H9 (cell line): Measurements from ENCODE around the gene FUZ. TPM values are rescaled to one million over a fixed set of nuclear protein-coding genes. Genes with fewer than 3 reads are reported as not detected.

ENCODE experiments used
- DNase-seq: peaks from one replicate; pipeline ENCODE4 v3.0.0-alpha.2; 2017
- H2AFZ ChIP-seq: one replicate; pipeline ENCODE4 v1.6.1; 2013; ENCODE audit warnings: mild to moderate bottlenecking, low read length, control low read depth, moderate library complexity
- H2AK5ac ChIP-seq: 2 replicates; pipeline ENCODE4 v1.6.1; 2013; ENCODE audit warnings: low read length, control low read depth, mixed read lengths; ENCODE audit not compliant: insufficient read length
- H2BK120ac ChIP-seq: one replicate; pipeline ENCODE4 v1.6.1; 2013; ENCODE audit warnings: low read depth, mild to moderate bottlenecking, low read length, control low read depth, inconsistent platforms; ENCODE audit not compliant: poor library complexity, severe bottlenecking
- H2BK12ac ChIP-seq: 2 replicates; pipeline ENCODE4 v1.6.1; 2013; ENCODE audit warnings: low read length, control low read depth, mixed read lengths, low read depth; ENCODE audit not compliant: insufficient read length
- H2BK15ac ChIP-seq: 2 replicates; pipeline ENCODE4 v1.6.1; 2013; ENCODE audit warnings: low read depth, low read length, control low read depth
- H2BK20ac ChIP-seq: one replicate; pipeline ENCODE4 v1.6.1; 2013; ENCODE audit warnings: low read depth, mild to moderate bottlenecking, low read length, control low read depth, inconsistent platforms; ENCODE audit not compliant: poor library complexity, severe bottlenecking
- H2BK5ac ChIP-seq: 2 replicates; pipeline ENCODE4 v1.6.1; 2013; ENCODE audit warnings: low read length, control low read depth, mixed read lengths; ENCODE audit not compliant: insufficient read length
- H3K14ac ChIP-seq: 2 replicates; pipeline ENCODE4 v1.6.1; 2013; ENCODE audit warnings: low read length, control low read depth; ENCODE audit not compliant: insufficient read depth
- H3K18ac ChIP-seq: 2 replicates; pipeline ENCODE4 v1.6.1; 2013; ENCODE audit warnings: low read depth, mild to moderate bottlenecking, mixed read lengths, low read length, control low read depth; ENCODE audit not compliant: insufficient read length
- H3K23ac ChIP-seq: 2 replicates; pipeline ENCODE4 v1.6.1; 2013; ENCODE audit warnings: low read length, control low read depth, mixed read lengths, low read depth; ENCODE audit not compliant: insufficient read length
- H3K23me2 ChIP-seq: 2 replicates; pipeline ENCODE4 v1.6.1; 2013; ENCODE audit warnings: low read depth, mild to moderate bottlenecking, mixed read lengths, low read length, control low read depth; ENCODE audit not compliant: insufficient read length, poor library complexity, severe bottlenecking
- H3K27ac ChIP-seq: 2 replicates; pipeline ENCODE4 v1.5.1; 2013; ENCODE audit warnings: low read length, control low read depth, mixed read lengths, low read depth; ENCODE audit not compliant: insufficient read length
- H3K27me3 ChIP-seq: 2 replicates; pipeline ENCODE4 v1.6.1; 2013; ENCODE audit warnings: low read length, control low read depth, inconsistent platforms; ENCODE audit not compliant: insufficient read depth
- H3K4ac ChIP-seq: 2 replicates; pipeline ENCODE4 v1.6.1; 2013; ENCODE audit warnings: low read depth, mild to moderate bottlenecking, control low read depth, inconsistent platforms, low read length, moderate library complexity
- H3K4me1 ChIP-seq: 2 replicates; pipeline ENCODE4 v1.6.1; 2013; ENCODE audit warnings: low read length, control low read depth, inconsistent platforms; ENCODE audit not compliant: insufficient read depth
- H3K4me2 ChIP-seq: 2 replicates; pipeline ENCODE4 v1.6.1; 2013; ENCODE audit warnings: low read length, control low read depth, mixed read lengths; ENCODE audit not compliant: insufficient read length, insufficient read depth
- H3K56ac ChIP-seq: 2 replicates; pipeline ENCODE4 v1.6.1; 2013; ENCODE audit warnings: low read depth, mild to moderate bottlenecking, mixed read lengths, low read length, control low read depth; ENCODE audit not compliant: insufficient read length
- H3K79me1 ChIP-seq: 2 replicates; pipeline ENCODE4 v1.6.1; 2013; ENCODE audit warnings: low read depth, mild to moderate bottlenecking, moderate library complexity, low read length, control low read depth, inconsistent platforms; ENCODE audit not compliant: insufficient read depth, poor library complexity, severe bottlenecking
- H3K79me2 ChIP-seq: 2 replicates; pipeline ENCODE4 v1.6.1; 2013; ENCODE audit warnings: low read length, control low read depth, inconsistent platforms; ENCODE audit not compliant: insufficient read depth
- H3K9ac ChIP-seq: 2 replicates; pipeline ENCODE4 v1.6.1; 2013; ENCODE audit warnings: low read length, control low read depth, mixed read lengths; ENCODE audit not compliant: insufficient read length; ENCODE audit errors: extremely low read depth
- H3K9me3 ChIP-seq: one replicate; pipeline ENCODE4 v1.6.1; 2013; ENCODE audit warnings: low read depth, low read length, inconsistent platforms; ENCODE audit not compliant: control insufficient read depth
- H3T11ph ChIP-seq: one replicate; pipeline ENCODE4 v1.6.1; 2013; ENCODE audit warnings: mild to moderate bottlenecking, low read length, control low read depth, inconsistent platforms
- H4K20me1 ChIP-seq: one replicate; pipeline ENCODE4 v1.6.1; 2013; ENCODE audit not compliant: control insufficient read depth, insufficient read length, insufficient read depth
- H4K5ac ChIP-seq: 2 replicates; pipeline ENCODE4 v1.6.1; 2013; ENCODE audit warnings: low read depth, mild to moderate bottlenecking, mixed read lengths, low read length, control low read depth; ENCODE audit not compliant: insufficient read length
- H4K8ac ChIP-seq: replicated peaks from 2 replicates; pipeline ENCODE4 v1.6.1; 2013; ENCODE audit warnings: low read length, control low read depth, mixed read lengths, low read depth; ENCODE audit not compliant: insufficient read length
- H4K91ac ChIP-seq: 2 replicates; pipeline ENCODE4 v1.6.1; 2013; ENCODE audit warnings: low read depth, mild to moderate bottlenecking, moderate library complexity, mixed read lengths, low read length, control low read depth; ENCODE audit not compliant: insufficient read length
- H3K27ac Mint-ChIP-seq, 3 experiments: 2 replicates in 2 of 3; 3 replicates in 1 of 3; pipeline ENCODE4 v1.8.0; 2020 to 2021; ENCODE audit warnings: mixed read lengths in 3 of 3, mild to moderate bottlenecking in 1 of 3, moderate library complexity in 1 of 3
- H3K27me3 Mint-ChIP-seq: 2 replicates; pipeline ENCODE4 v1.8.0; 2021; ENCODE audit warnings: low read depth, mild to moderate bottlenecking, moderate library complexity, mixed read lengths
- H3K36me3 Mint-ChIP-seq, 3 experiments: 2 replicates in 2 of 3; 3 replicates in 1 of 3; pipeline ENCODE4 v1.8.0; 2020 to 2021; ENCODE audit warnings: low read depth in 3 of 3, mixed read lengths in 3 of 3; ENCODE audit not compliant: insufficient read depth in 1 of 3
- H3K4me1 Mint-ChIP-seq, 2 experiments: 2 replicates each; pipeline ENCODE4 v1.8.0; 2020; ENCODE audit warnings: mixed read lengths in 2 of 2
- H3K4me3 Mint-ChIP-seq, 2 experiments: 2 replicates in 1 of 2; 3 replicates in 1 of 2; pipeline ENCODE4 v1.8.0; 2020 to 2021; ENCODE audit warnings: mild to moderate bottlenecking in 2 of 2, mixed read lengths in 2 of 2, moderate library complexity in 1 of 2
- H3K9me3 Mint-ChIP-seq, 2 experiments: 2 replicates in 1 of 2; 3 replicates in 1 of 2; pipeline ENCODE4 v1.8.0; 2020; ENCODE audit warnings: mild to moderate bottlenecking in 2 of 2, mixed read lengths in 2 of 2, moderate library complexity in 1 of 2
- CTCF ChIP-seq: fragments of 200-600 bp; sonication (generic); conservative IDR thresholded peaks from 3 replicates; pipeline ENCODE4 v1.8.0; 2021; ENCODE audit warnings: antibody characterized with exemption, mild to moderate bottlenecking
- WGBS: extraction: QIAGEN DNeasy Blood & Tissue Kit; methylation state at CpG from one replicate; pipeline ENCODE4 v1.1.7; 2013; ENCODE audit warnings: missing lambda C conversion rate, low lambda C conversion rate, mixed read lengths; ENCODE audit not compliant: insufficient read length; ENCODE audit errors: extremely low coverage; 5-methylcytosine and 5-hydroxymethylcytosine counted together
- total RNA-seq: library from RNA; stranded (reverse); gene quantifications from 2 replicates; pipeline ENCODE4 v1.2.1, GENCODE V29; 2021

FUZ gene
- total RNA-seq, 1 experiment from 2014 or later: 25.1 TPM

GRCh38 chr19:49850487-49851342 is 37.6 kb upstream of the FUZ start, which contains the start of gene PTOV1:
TSS of gene PTOV1 (plus strand) at chr19:49851159.
- no peaks in the 10 kb centered on the region; the same call in none of the 2 replicates for H3K27me3 Mint-ChIP-seq
- no peak within 1 kb of the TSS for H4K91ac ChIP-seq
- H3K56ac ChIP-seq: no peak within 1 kb of the TSS
- H3K79me1 ChIP-seq: peaks cover 11% of the 10 kb centered on the region
- WGBS: no CpG with 5 or more reads among the region's 98 CpGs
- no peaks in the 10 kb centered on the region; the same call in 1 of the 2 replicates for H3K4me1 ChIP-seq
- no peak within 1 kb of the TSS for H3K23ac ChIP-seq
- peak within 1 kb of the TSS; percentile 10 for H2BK12ac ChIP-seq
- no peak for TF ChIP-seq CTCF
- no peak within 1 kb of the TSS for H4K8ac ChIP-seq
- peaks cover 22 to 27% of the 10 kb centered on the region in 2 experiments for H3K4me1 Mint-ChIP-seq
- H2BK5ac ChIP-seq: no peak within 1 kb of the TSS
- H3K27ac Mint-ChIP-seq: peak within 1 kb of the TSS; percentile 91 to 96 (median 95)
- H2AK5ac ChIP-seq: no peak within 1 kb of the TSS
- H3K36me3 Mint-ChIP-seq: peaks cover 30 to 43% (median 35%) of the 10 kb centered on the region in 3 experiments
- H2BK15ac ChIP-seq: no peak within 1 kb of the TSS
- H3K27me3 ChIP-seq: no peaks in the 10 kb centered on the region
- H4K5ac ChIP-seq: no peak within 1 kb of the TSS
- peak; percentile 93 for DNase-seq
- peak within 1 kb of the TSS; percentile 85; the same call in 1 of the 2 replicates for H3K14ac ChIP-seq
- no peak within 1 kb of the TSS for H3K27ac ChIP-seq
- H3K23me2 ChIP-seq: peaks cover 10% of the 10 kb centered on the region
- H3K18ac ChIP-seq: peak within 1 kb of the TSS; percentile 80
- peaks cover 3% of the 10 kb centered on the region for H4K20me1 ChIP-seq
- H3K9me3 ChIP-seq: no peaks in the 10 kb centered on the region
- H3K4ac ChIP-seq: no peak within 1 kb of the TSS
- peak within 1 kb of the TSS; percentile 66 for H3K9ac ChIP-seq
- H2BK120ac ChIP-seq: no peak within 1 kb of the TSS
- peak within 1 kb of the TSS; percentile 90 for H3K4me2 ChIP-seq
- peaks cover 9% of the 10 kb centered on the region; the same call in 1 of the 2 replicates for H3K79me2 ChIP-seq
- H3K4me3 Mint-ChIP-seq: peak within 1 kb of the TSS; percentile 81 to 90
- no peak within 1 kb of the TSS for H3T11ph ChIP-seq
- H2AFZ ChIP-seq: no peak within 1 kb of the TSS
- H3K9me3 Mint-ChIP-seq: peaks cover 0 to 4% of the 10 kb centered on the region in 2 experiments; a peak in 2 of 5 replicates
- no peak within 1 kb of the TSS for H2BK20ac ChIP-seq
